Astrocyte (in vitro differentiated cells and primary cell): ENCODE results near the gene STX1A.

Experiments
- CTCF ChIP-seq: IDR thresholded peaks from 2 replicates; pipeline ENCODE4 v1.5.1; 2011; ENCODE audit warnings: low read depth, mild to moderate bottlenecking, inconsistent platforms, low read length, moderate library complexity; ENCODE audit not compliant: insufficient read depth
- EZH2 ChIP-seq: IDR thresholded peaks from 2 replicates; pipeline ENCODE4 v1.6.1; 2012; ENCODE audit warnings: mild to moderate bottlenecking, low read length, inconsistent platforms; ENCODE audit not compliant: insufficient read depth

DNA sequence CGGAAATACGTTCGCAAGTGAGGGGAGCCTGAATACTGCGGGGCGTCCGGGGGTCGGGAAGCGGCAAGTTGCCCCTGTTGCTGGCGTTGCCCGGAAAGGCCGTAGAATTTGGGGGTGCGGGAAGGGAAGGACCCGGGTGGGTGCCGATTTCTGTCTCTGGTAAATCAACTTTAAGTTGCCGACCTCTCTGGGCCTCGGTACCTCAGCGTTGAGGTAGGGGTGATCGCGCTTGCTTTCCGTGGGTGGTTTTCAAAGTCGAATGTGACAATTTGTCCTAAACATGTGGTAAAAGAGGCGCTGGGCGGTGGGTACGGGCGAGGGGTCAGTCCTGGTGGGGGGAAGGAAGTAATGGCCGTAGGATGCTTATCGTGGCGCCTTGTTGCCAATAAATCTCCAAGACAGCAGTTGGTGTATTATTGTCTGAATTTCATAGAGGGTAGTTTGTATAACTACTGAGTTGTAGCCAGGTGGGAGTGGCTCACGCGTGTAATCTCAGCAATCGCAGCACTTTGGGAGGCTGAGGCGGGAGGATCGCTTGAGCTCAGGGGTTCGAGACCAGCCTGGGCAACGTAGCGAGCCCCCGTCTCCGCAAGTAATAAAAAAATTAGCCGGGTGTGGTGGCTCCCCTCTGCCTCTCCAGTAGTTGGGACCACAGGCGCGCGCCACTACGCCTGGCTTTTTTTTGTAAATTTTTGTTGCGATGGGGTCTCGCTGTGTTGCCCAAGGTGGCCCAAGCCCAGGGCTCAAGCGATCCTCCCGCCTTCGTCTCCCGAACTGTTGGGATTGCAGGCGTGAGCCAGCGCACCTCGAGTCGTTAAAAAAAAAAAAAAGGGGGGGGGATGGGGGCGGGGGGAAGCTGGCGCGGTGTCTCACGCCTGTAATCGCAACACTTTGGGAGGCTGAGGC lies 35.4 kb downstream of the STX1A start:
- no peak for TF ChIP-seq CTCF
- TF ChIP-seq EZH2, result no peak
